Adrenal gland (tissue), 12 donors: Measurements from ENCODE around the gene ZNF785. TPM values are rescaled to one million over a fixed set of nuclear protein-coding genes. Genes with fewer than 3 reads are reported as not detected.

Experiments
- DNase-seq, 7 donors: peaks; one replicate each; pipeline ENCODE4 v3.0.0-alpha.2; 2019 to 2020
- H3K27ac ChIP-seq, 5 donors: fragments of 200-600 bp; sonication (generic) in 4 of 5; 1 replicate in 3 of 5; 2 replicates in 2 of 5; pipeline versions ENCODE4 v1.5.1 to v1.8.0; 2016 to 2020; ENCODE audit warnings: mild to moderate bottlenecking in 1 of 5
- H3K27me3 ChIP-seq: fragments of 200-600 bp; 2 replicates; pipeline ENCODE4 v1.8.0; 2021
- H3K36me3 ChIP-seq, 2 donors: fragments of 200-600 bp; replicated peaks in 1 of 2; 1 replicate in 1 of 2; 2 replicates in 1 of 2; pipeline versions ENCODE4 v1.5.1 to v1.8.0; 2018 to 2022
- H3K4me1 ChIP-seq, 2 donors: fragments of 200-600 bp; replicated peaks in 1 of 2; 1 replicate in 1 of 2; 2 replicates in 1 of 2; pipeline versions ENCODE4 v1.5.1 to v1.8.0; 2018 to 2021
- H3K4me3 ChIP-seq, 4 donors: fragments of 200-600 bp; sonication (generic) in 3 of 4; one replicate each; pipeline ENCODE4 v1.5.1; 2016 to 2018
- H3K9me3 ChIP-seq, 3 donors: fragments of 200-600 bp; sonication (generic) in 1 of 3; replicated peaks in 1 of 3; 1 replicate in 2 of 3; 2 replicates in 1 of 3; pipeline versions ENCODE4 v1.5.1 to v1.8.0; 2016 to 2021
- CTCF ChIP-seq, 6 experiments: fragments of 450-650 bp in 4 of 6; fragments of 200-600 bp in 2 of 6; sonication (generic) in 1 of 6; IDR thresholded peaks; 1 replicate in 5 of 6; 2 replicates in 1 of 6; pipeline versions ENCODE4 v1.5.1 to v1.8.0; 2016 to 2021; ENCODE audit warnings: antibody characterized with exemption in 6 of 6, mild to moderate bottlenecking in 2 of 6, moderate library complexity in 1 of 6
- POLR2A ChIP-seq, 2 donors: fragments of 450-650 bp; IDR thresholded peaks; one replicate each; pipeline ENCODE4 v1.6.1; 2017; ENCODE audit warnings: antibody characterized with exemption in 2 of 2, mild to moderate bottlenecking in 2 of 2, moderate library complexity in 1 of 2
- WGBS, 4 donors: extraction: QIAGEN DNeasy Blood & Tissue Kit in 2 of 4; methylation state at CpG; one replicate each; pipeline versions ENCODE4 v1.1.5 to v1.1.7; 2013 to 2017; 5-methylcytosine and 5-hydroxymethylcytosine counted together
- intact Hi-C, 2 donors: fragments of 100-400 bp; cut with DNase I; formaldehyde crosslinking; loops; one replicate each; pipeline versions ENCODE4 v1.14.1 to v1.15.0; 2022 to 2023
- polyA plus RNA-seq, 3 donors: library from polyadenylated mRNA; stranded (reverse); fragments of 200-250 nt in 2 of 3; fragments of 350-450 nt in 1 of 3; fragmentation: Illumina TruSeq in 1 of 3; extraction: RNeasy Lipid Tissue Mini Kit (QIAGEN cat#74804) in 1 of 3; gene quantifications; one replicate each; pipeline ENCODE4 v1.2.3, GENCODE V29; 2013 to 2014
- total RNA-seq, 9 donors: library from RNA; depleted of rRNA in 4 of 9; stranded (reverse); fragments of >200 nt in 4 of 9; fragments of 120-200 nt in 1 of 9; fragmentation: NEBNext Ultra II Directional in 1 of 9; extraction: Animal tissue kit (Norgen Biotek cat#: 25700) in 1 of 9; gene quantifications; one replicate each; pipeline versions ENCODE4 v1.1.0 to v1.2.4, GENCODE V29; 2013 to 2023
- donor health status: healthy with polysubstance abuse.
- donor health status: Bipolar disorder and iron deficiency.
- donor health status: DM: yes; HTN: yes; CAD: no.
- donor health status: DM: no; HTN: no; CAD: no.
- donor health status: DM: no; HTN: no; CAD: no.
- donor health status: DM: yes; HTN: yes; CAD: no.

The ZNF785 gene
- total and polyA plus RNA-seq, 12 donors, result 3.4 to 37.0 (median 13.0) TPM

GRCh38 chr16:30609002-30609925, 23.8 kb upstream of the ZNF785 start:
- Histone ChIP-seq H3K27ac (peak overlapping the region; percentile 85 to 97 (median 91)), H3K4me3 (peak overlapping the region; percentile 3 to 91 (median 74)), H3K27me3 (no peaks in the 10 kb centered on the region), H3K4me1 (peaks cover 5% of the 10 kb centered on the region in 2 donors), H3K36me3 (peaks cover 0 to 35% of the 10 kb centered on the region in 2 donors), H3K9me3 (no peaks in the 10 kb centered on the region)
- TF ChIP-seq POLR2A (IDR thresholded peaks at IDR 0.05) (no peak), CTCF (IDR thresholded peaks at IDR 0.05) (no peak)
- WGBS, 4 donors, result 12 to 32% (median 17%) methylated on average over 13 to 40 of the region's 40 CpGs
- intact Hi-C loops, result no loop called here
- DNase-seq, result peak; percentile 53 to 76 (median 67)

- intact Hi-C loops, result no loop called here
- H3K36me3 ChIP-seq, result peaks cover 0 to 44% of the 10 kb centered on the region in 2 donors
- no peak for TF ChIP-seq POLR2A (IDR thresholded peaks at IDR 0.05)
- no peak for TF ChIP-seq CTCF (IDR thresholded peaks at IDR 0.05)
- H3K4me3 ChIP-seq, result no peak overlapping the region
- no peak for DNase-seq
- H3K27me3 ChIP-seq, result no peaks in the 10 kb centered on the region
- 89 to 100% (median 94%) methylated on average over 3 of the region's 3 CpGs for WGBS, 4 donors
- no peak overlapping the region for H3K27ac ChIP-seq
- peaks cover 15 to 26% of the 10 kb centered on the region in 2 donors for H3K4me1 ChIP-seq
- H3K9me3 ChIP-seq, result no peaks in the 10 kb centered on the region
Measured at GRCh38 chr16:30606004-30606403, 20.5 kb upstream of the ZNF785 start.

- Histone ChIP-seq H3K27ac (peak overlapping the region in 1 of 5 donors; percentile 36), H3K36me3 (peaks cover 0 to 44% of the 10 kb centered on the region in 2 donors), H3K9me3 (no peaks in the 10 kb centered on the region), H3K4me3 (no peak overlapping the region), H3K4me1 (peaks cover 15 to 21% of the 10 kb centered on the region in 2 donors), H3K27me3 (no peaks in the 10 kb centered on the region)
- intact Hi-C loops, result no loop called here
- WGBS, 4 donors, result 58 to 89% (median 80%) methylated on average over 5 to 15 of the region's 15 CpGs
- peak in 1 of 7 donors; percentile 39 for DNase-seq
- TF ChIP-seq POLR2A (IDR thresholded peaks at IDR 0.05), result no peak
- no peak for TF ChIP-seq CTCF (IDR thresholded peaks at IDR 0.05)
Measured at GRCh38 chr16:30605158-30605557, 19.7 kb upstream of the ZNF785 start.

- H3K9me3 ChIP-seq, result no peaks in the 10 kb centered on the region
- H3K27ac ChIP-seq, result no peak overlapping the region
- no peaks in the 10 kb centered on the region for H3K27me3 ChIP-seq
- TF ChIP-seq CTCF (IDR thresholded peaks at IDR 0.05) (no peak), POLR2A (IDR thresholded peaks at IDR 0.05) (no peak)
- H3K4me3 ChIP-seq, result no peak overlapping the region
- 87 to 92% (median 91%) methylated on average over 39 to 49 of the region's 49 CpGs for WGBS, 4 donors
- peaks cover 15 to 21% of the 10 kb centered on the region in 2 donors for H3K4me1 ChIP-seq
- peaks cover 0 to 44% of the 10 kb centered on the region in 2 donors for H3K36me3 ChIP-seq
- intact Hi-C loops, result no loop called here
- no peak for DNase-seq
Measured at GRCh38 chr16:30604316-30604947, 18.9 kb upstream of the ZNF785 start.
